CD4-positive, alpha-beta T cell treated with Interleukin-4 for 1 hour (primary cell): ENCODE data around the gene KCNH6.

ENCODE experiments used
- DNase-seq, 2 donors: peaks; one replicate each; pipeline ENCODE4 v3.0.0-alpha.2; 2020 to 2022

The KCNH6 gene

DNA sequence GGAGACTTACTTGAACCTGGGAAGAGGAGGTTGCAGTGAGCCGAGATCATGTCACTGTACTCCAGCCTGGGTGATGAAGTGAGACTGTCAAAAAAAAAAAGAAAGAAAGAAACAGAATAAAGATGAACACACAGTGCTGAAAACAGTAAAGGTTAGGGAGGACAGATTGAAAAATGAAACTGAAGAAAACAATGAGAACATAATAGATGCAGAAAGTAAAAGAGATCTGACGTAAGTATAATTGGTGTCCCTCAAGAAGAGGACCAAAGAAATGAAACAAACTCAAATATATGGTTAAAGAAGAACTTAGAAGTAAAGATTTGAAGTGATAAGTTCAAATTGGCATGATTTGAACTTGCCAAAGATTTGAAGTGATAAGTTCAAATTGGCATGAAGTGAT, 34.3 kb downstream of the KCNH6 start:
- DNase-seq, result no peak

DNA sequence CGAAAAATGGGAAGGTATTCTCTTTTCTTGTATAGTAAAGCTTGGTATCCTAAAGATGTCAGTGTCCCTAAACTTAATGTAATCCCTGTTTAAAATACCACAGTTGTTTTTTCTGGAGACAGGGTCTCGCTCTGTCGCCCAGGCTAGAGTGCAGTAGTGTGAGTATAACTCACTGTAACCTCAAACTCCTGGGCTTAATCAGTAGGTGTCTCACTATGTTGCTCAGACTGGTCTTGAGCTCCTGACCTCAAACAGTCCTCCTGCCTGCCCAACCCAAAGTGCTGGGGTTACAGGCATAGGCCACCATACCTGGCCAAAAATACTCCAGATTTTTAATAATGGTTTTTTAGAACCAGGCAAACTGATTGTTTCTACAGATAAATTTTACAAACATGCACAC, 35.3 kb downstream of the KCNH6 start:
- no peak for DNase-seq

DNA sequence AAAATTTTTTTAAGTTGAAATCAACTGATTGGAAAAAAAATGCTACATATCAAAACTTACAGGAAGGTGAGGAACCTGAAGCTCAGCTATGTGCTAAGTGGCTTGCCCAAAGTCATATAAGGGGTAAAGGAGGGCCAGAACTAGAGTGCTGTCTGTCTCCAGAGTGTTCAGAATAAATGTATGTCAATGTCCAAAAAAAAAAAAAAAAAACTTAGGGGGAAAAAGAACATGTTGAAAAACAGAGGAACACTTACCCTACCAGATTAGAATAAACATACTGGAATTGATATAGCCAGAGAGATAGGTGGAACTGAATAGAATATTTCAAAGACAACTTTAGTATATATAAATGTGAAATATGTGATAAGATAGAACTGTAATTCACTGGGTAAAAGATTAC, 38.7 kb downstream of the KCNH6 start:
- DNase-seq, result no peak

DNA sequence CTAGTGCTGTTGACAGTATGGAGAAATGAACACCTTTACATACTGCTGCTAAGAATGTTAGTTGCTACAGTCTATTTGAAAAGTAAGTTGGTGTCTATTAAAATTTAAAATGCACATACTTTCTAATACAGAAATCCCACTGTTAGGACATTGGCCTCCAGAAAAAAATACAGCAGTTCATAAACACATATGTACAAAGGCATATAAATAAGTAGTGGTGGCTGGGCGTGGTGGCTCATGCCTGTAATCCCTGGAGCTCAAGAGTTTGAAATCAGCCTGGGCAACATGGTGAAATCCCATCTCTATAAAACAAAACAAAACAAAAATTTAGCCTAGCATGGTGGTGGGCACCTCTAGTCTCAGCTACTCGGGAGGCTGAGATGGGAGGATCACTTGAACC, 40.2 kb downstream of the KCNH6 start:
- DNase-seq, result no peak

DNA sequence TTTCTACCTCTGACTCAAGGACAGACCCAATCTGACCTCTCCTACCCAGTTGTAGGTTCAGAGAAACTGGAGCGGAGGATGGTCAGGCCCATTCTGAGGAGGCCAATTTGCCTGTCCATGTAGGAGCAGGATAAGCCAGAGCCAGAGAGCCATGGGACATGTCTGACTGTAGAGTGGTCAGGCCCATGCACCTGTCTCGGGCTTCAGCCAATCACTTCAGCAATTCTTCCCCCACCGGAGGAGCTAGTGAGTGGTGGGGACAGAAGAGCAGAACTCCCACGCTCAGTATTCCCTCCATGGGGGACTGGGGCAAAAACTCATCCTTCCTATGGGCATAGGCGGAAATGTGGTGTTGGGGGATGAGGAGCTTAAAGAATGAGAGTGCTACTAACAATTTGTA, 41.4 kb downstream of the KCNH6 start:
- no peak for DNase-seq

DNA sequence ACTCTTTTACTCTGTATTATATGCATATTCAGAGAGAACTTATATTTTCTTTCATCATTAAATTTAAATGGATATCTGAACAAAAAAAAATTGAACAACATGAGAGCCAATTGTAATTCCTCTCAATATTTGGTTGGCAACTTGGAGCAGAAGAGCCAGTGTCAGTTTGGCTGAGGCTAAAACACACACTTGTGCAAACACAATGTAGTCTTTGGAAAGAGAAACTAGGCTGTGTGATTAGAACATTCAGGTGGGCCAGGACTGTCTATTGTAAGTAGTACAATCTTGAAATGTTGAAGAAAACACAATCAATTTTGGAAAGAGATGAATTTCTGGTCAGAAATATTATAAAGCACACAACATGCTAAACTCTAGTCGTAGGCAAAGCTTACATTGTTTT, 44.1 kb downstream of the KCNH6 start:
- DNase-seq, result no peak

DNA sequence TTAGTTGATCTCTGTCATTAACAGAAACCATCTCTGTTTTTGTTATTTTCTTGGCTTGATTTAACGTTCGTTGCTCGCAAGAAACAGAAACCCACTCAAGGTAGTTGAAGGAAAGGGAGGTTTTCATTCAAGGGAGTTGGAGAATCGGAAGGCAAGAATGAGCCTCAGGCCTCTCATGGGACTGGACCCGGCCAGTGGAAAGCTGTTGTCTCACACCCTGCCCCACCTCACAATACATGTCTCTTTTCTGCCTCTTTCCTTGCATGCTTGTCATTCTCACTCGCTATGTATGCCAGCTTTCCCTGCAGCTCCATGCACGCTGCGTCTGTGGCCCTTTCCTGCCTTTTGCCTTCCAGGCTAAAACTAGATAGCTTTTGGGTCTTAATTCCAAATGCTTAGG, 45.4 kb downstream of the KCNH6 start:
- DNase-seq, result no peak

DNA sequence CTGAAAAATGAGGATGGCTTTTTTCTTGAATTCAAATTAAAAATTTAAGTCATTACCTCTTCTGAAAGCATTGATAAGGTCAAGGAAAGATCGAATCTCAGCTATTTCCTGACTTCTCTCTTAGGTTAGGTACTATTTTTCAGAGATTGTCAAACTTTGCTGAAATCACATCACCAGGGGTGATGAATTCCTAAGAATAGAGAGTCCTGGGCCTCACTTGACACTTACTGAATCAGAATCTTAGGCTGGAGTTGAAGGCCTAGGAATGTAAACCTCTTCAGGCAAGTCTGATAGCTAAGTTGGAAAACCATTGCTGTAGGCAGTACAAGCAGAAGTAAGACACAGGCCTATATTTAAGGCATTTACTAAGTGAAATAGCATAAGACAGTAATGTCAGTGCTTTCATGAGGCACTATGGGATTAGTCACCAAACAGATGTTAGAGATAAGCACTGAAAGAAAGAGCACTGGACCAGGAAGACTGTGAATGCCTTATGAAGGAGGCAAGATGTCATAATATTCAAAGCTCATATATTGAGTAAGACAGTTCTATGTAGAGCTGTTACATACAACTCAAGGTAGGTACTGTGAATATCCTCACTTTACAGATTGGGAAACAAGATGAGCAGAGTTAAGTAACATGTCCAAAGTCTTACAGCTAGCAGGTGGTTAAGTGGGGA, 48.6 kb downstream of the KCNH6 start:
- no peak for DNase-seq

DNA sequence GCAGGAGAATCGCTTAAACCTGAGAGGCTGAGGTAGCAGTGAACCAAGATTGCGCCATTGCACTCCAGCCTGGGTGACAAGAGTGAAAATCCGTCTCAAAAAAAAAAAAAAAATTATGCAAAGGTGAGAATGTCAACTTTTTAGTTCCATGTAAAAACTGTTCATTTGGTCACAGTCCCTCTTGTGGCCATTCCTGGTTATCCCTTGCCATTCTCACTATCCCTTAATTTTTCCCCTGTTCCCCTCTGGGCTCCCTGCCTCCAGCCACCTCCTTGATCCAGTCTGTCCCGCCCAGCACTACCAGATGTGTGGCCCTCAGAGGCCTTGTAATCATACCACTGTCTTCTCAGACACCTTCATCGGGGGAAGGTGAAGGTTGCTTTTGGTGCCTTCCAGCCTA, 50.5 kb downstream of the KCNH6 start:
- no peak for DNase-seq

DNA sequence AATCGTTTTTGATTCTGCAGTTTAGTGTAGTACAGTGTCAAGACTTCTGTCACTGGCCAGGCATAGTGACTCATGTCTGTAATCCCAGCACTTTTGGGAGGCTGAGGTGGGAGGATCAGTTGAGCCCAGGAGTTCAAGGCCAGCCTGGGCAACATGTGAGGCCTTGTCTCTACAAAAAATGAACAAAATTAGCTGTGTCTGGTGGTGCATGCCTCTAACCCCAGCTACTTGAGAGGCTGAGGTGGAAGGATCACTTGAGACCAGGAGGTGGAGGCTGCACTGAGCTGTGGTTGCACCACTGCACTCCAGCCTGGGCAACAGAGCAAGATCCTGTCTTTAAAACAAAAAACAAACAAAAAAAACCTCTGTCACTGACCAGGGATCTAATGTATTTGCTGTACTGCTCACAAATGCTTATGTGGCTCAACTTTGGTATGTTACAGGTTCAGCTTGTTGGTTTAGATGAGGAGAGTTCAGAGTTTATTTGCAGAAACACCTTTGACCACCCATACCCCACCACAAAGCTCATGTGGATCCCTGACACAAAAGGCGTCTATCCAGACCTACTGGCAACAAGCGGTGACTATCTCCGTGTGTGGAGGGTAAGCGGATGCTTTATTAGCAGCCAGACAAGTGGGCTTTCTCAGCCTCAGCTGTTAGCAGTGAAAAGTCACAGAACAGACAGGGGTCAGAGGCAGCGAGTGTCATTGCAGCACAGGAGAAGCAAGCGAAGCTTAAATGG, 55.0 kb downstream of the KCNH6 start:
- DNase-seq, result no peak

DNA sequence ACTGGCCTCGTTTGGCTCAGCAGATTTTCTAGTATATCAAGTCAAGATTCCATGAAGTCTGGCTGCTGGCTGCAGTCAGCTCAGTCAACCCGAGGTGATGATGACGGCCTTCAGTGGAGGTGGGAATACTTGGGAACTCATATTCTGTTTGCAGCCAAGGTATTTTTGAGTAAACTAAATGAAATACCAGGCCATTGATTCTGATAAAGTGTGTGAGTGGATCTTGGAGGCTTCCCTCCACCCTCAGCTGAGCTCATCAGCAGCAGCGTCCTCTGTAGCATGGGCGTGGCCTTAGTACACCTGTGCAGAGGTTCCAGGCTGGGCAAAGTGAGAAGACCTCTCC, 55.6 kb downstream of the KCNH6 start:
- no peak for DNase-seq

DNA sequence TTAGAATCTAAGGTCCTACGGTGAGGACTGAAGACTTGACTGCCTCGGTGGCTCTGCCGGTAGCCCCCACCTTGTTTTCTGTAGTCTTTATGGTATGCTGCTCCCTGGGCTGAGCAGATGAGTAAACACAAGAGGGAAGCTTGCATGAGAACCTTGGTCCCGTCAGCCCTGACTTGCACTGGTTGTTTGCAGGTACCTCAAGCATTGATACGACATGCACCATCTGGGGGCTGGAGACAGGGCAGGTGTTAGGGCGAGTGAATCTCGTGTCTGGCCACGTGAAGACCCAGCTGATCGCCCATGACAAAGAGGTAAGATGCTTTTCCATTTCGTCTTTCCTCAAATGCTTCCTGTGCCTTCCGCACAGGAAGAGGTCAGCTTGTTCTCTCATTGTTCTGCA, 56.5 kb downstream of the KCNH6 start:
- DNase-seq, result no peak

DNA sequence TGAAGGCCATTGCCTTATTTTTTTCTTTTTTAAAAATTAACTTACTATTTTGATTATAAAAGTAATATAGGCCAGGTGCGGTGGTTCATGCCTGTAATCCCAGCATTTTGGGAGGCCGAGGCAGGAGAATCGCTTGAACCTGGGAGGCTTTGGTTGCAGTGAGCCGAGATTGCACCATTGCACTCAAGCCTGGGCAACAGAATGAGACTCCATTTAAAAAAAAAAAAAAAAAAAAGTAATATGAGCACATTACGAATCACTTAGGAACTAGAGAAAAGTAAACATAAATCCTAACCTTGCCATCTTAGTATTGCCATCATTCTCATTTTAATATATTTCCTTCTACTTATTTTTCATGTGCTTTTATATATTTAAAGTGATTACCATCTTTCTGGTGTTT, 64.6 kb downstream of the KCNH6 start:
- no peak for DNase-seq

DNA sequence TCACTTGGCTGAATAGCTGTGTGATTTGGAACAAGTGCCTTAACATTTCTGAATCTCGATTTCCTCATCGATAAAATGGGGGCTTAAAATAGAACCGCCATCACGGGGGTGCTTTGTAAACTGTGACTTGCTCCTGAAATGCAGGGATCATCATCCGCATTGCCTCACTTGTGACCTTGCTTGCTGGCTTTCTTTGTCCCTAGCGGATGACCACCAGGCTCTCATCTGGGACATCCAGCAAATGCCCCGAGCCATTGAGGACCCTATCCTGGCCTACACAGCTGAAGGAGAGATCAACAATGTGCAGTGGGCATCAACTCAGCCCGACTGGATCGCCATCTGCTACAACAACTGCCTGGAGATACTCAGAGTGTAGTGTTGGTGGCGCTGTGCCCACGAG, 65.6 kb downstream of the KCNH6 start:
- no peak for DNase-seq

DNA sequence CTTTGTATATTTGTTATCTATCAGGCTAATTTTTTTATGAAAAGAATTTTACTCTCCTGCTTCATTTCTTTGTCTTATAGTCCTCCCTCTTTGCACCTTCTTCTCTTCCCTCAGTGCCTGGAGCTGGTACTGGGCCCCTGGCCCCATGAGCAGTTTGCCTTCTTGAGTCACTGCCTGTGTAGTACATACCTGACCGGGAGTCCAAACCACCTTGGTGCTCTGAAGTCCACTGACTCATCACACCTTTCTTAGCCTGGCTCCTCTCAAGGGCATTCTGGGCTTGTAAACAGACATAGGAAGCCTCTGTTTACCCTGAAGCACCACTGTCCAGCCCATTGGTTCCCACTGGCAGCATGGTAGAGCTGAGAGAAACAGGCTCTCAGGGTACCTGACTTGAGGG, 66.5 kb downstream of the KCNH6 start:
- no peak for DNase-seq

DNA sequence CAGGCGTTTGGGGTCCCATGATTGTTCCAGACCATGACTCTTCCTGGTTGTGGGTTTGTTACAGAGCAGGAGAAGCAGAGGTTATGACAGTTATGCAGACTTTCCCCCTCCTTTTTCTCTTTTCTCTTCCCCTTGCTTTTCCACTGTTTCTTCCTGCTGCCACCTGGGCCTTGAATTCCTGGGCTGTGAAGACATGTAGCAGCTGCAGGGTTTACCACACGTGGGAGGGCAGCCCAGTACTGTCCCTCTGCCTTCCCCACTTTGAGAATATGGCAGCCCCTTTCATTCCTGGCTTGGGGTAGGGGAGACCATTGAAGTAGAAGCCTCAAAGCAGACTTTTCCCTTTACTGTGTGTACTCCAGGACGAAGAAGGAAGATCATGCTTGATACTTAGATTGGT, 69.6 kb downstream of the KCNH6 start:
- no peak for DNase-seq

DNA sequence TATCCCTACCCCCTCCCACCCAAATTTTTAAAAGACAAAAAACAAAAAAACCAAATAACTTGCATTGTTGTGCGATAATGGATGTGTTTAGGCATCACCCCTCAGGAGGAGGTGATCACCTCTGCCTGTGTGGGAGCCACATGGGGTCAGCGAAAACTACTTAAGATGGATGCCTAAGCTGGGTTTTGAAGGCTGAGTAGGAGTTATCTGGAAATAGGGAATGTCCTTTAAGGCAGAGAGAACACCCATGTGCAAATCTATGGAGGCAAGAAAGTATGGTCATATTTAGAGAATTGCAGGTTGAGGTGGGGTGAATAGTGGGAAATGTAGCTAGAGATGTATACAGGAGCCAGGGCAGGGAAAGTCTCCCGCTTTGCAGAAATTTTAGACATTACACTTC, 72.0 kb downstream of the KCNH6 start:
- no peak for DNase-seq
